Stimulated activated naive B cell treated with anti-CD40 and anti-IgM and Interleukin-4, amounts not matched to agents 10 μg/mL and 1 μg/mL and 100 μg/mL, for 72 hours (primary cell): ENCODE measurements around the gene PKP2.

Experiments
- ATAC-seq, 2 donors: fragments of 150-1000 bp; cut with Tn5 transposase; replicated peaks; 2 replicates each; pipeline ENCODE4 v1.10.0; 2021; ENCODE audit warnings: moderate library complexity in 1 of 2
- DNase-seq: peaks from one replicate; pipeline ENCODE4 v3.0.0; 2021
- H3K27ac Mint-ChIP-seq: one replicate; pipeline ENCODE4 v1.8.0; 2022; ENCODE audit warnings: mild to moderate bottlenecking, mixed read lengths
- H3K27me3 Mint-ChIP-seq, 2 donors: one replicate each; pipeline ENCODE4 v1.8.0; 2022; ENCODE audit warnings: mixed read lengths in 2 of 2
- H3K36me3 Mint-ChIP-seq, 2 donors: one replicate each; pipeline ENCODE4 v1.8.0; 2022; ENCODE audit warnings: mixed read lengths in 2 of 2, mild to moderate bottlenecking in 1 of 2
- H3K4me1 Mint-ChIP-seq, 2 donors: one replicate each; pipeline ENCODE4 v1.8.0; 2022; ENCODE audit warnings: mixed read lengths in 2 of 2, mild to moderate bottlenecking in 1 of 2
- H3K4me3 Mint-ChIP-seq, 2 donors: one replicate each; pipeline ENCODE4 v1.8.0; 2022; ENCODE audit warnings: mild to moderate bottlenecking in 2 of 2, mixed read lengths in 2 of 2, moderate library complexity in 1 of 2
- H3K9me3 Mint-ChIP-seq, 2 donors: one replicate each; pipeline ENCODE4 v1.8.0; 2022; ENCODE audit warnings: mixed read lengths in 2 of 2, mild to moderate bottlenecking in 1 of 2

Gene PKP2

DNA sequence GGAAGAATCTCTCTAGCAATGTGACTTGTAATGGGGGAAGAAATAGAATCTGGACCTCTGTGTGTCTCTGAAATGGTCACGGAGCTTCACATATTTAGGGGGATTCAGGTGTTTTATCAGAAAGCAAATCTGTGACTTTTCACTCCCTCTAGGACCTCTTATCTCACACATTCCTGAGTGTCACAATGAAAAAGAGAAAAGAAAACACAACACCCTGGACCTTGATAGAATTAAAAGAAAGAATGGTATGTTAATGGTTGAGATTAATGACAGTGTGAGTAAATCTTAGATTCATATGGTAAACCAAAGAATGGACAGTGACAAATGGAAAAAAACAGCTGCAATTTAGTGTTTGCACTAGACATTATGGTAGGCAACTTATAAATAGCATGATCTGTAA, 68.5 kb downstream of the PKP2 start:
- ATAC-seq (no peak), DNase-seq (no peak)
- H3K27me3 Mint-ChIP-seq: peaks cover 0 to 3% of the 10 kb centered on the region in 2 donors
- H3K4me1 Mint-ChIP-seq: no peaks in the 10 kb centered on the region
- H3K4me3 Mint-ChIP-seq: no peak overlapping the region
- no peaks in the 10 kb centered on the region for H3K9me3 Mint-ChIP-seq
- no peak overlapping the region for H3K27ac Mint-ChIP-seq
- no peaks in the 10 kb centered on the region for H3K36me3 Mint-ChIP-seq

DNA sequence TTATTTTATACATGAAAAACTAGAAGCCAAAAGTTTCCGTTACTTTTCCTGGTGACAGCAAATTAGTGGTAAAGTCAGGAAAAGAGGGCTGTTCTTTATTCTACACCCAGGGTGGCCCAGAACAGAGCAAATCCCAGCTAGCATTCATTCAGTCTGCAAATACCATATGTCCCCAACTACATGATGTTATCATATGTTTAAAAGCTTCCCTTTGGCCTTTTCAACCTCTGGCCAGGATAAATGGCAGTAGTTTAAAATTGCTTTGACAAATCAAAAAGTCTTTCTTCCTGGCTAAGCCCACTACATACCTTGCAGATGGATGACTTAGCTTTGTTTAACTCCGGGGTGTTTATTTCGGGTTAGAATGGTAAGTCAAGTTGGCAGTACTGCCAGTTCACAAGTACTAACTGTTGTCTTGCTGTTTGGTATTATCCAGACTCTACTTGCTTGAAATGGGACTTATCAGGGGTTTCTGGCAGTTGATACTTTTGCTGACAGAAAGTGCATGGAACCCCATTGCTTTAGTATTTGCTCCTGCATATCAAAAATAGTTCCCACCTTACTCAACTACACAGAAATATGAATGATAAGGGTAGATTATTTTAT, 69.7 kb downstream of the PKP2 start:
- H3K27ac Mint-ChIP-seq: no peak overlapping the region
- peaks cover 0 to 3% of the 10 kb centered on the region in 2 donors for H3K27me3 Mint-ChIP-seq
- H3K36me3 Mint-ChIP-seq: no peaks in the 10 kb centered on the region
- H3K9me3 Mint-ChIP-seq: no peaks in the 10 kb centered on the region
- DNase-seq: no peak
- H3K4me3 Mint-ChIP-seq: no peak overlapping the region
- ATAC-seq: no peak
- no peaks in the 10 kb centered on the region for H3K4me1 Mint-ChIP-seq

DNA sequence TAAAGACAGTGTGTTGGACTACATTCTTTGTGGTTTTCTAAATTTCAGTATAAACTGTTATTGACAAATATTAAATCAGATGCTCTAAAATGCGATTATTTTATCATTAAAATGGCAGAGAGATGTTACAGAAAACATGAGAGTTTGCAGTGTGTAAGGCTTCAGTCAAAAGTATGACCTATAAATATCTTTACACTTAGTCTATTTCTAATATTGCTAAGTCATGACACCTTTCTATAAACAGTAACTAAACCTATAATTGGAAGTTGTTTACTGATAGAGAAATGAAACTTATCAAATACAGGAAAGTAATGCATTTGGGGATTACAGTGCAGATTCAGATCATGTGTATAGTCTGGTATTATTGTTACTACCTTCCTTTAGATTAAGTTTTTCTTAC, 72.0 kb downstream of the PKP2 start:
- peaks cover 0 to 3% of the 10 kb centered on the region in 2 donors for H3K27me3 Mint-ChIP-seq
- no peaks in the 10 kb centered on the region for H3K36me3 Mint-ChIP-seq
- H3K9me3 Mint-ChIP-seq: no peaks in the 10 kb centered on the region
- no peak for DNase-seq
- no peak overlapping the region for H3K27ac Mint-ChIP-seq
- ATAC-seq: no peak
- H3K4me1 Mint-ChIP-seq: no peaks in the 10 kb centered on the region
- no peak overlapping the region for H3K4me3 Mint-ChIP-seq

DNA sequence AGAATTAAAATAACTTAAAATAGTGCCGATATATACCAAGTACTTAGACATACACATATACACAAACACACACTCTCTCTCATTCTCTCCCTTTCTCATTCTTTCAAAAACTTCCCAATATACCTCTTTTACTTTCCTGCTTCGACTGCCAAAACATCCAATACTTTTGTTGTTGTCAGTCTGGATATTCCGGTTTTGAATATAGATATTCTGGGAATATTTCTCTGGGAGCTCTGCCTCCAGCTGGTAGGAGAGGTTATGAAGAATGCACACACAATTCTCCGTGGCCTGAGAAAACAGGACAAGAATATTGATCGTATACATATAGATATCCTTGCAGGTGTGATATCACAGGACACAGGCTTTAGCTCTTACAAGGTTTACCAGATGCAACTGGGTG, 74.2 kb downstream of the PKP2 start:
- H3K4me3 Mint-ChIP-seq: no peak overlapping the region
- no peaks in the 10 kb centered on the region for H3K9me3 Mint-ChIP-seq
- no peaks in the 10 kb centered on the region for H3K4me1 Mint-ChIP-seq
- ATAC-seq: no peak
- no peak overlapping the region for H3K27ac Mint-ChIP-seq
- H3K36me3 Mint-ChIP-seq: no peaks in the 10 kb centered on the region
- no peak for DNase-seq
- no peaks in the 10 kb centered on the region for H3K27me3 Mint-ChIP-seq

DNA sequence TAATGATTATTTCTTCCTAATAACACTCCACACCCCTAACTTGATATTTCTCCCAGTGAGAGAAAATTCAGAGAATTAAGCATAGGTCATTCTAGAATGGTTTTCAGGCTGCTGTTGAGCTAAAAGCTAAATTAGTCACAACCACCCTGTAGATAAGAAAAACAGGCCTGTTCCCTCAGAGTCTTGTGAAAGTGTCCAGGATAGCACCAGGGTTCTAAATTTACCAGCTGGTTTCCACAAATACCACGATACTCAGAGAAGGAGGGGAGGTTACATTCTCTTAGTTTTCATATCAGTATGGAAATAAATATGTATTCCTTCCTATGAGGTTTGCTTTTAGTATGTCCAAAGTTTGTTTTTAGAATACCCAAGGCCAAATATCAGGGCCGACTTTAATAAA, 74.9 kb downstream of the PKP2 start:
- no peaks in the 10 kb centered on the region for H3K27me3 Mint-ChIP-seq
- no peaks in the 10 kb centered on the region for H3K4me1 Mint-ChIP-seq
- no peaks in the 10 kb centered on the region for H3K9me3 Mint-ChIP-seq
- H3K27ac Mint-ChIP-seq: no peak overlapping the region
- H3K36me3 Mint-ChIP-seq: no peaks in the 10 kb centered on the region
- ATAC-seq (no peak), DNase-seq (no peak)
- no peak overlapping the region for H3K4me3 Mint-ChIP-seq

DNA sequence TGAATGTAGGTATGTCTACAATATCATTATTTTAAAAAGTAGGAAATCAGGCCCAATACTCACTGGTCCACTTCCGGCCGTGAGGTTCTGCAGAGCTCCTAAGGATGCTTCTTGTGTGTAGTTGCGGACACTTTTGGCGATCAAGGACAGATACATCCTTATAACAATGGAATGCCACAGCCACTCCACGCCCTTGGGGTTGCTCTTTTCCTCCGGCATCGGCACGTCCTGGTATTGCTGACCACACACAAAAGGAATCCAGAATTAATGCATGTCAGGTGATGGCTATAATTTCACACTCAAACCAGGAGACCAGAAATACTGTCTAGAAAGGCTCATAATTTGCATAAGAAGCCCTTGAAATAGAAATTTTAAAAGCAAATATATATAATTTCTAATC, 75.3 kb downstream of the PKP2 start:
- H3K27ac Mint-ChIP-seq: no peak overlapping the region
- no peaks in the 10 kb centered on the region for H3K9me3 Mint-ChIP-seq
- DNase-seq (no peak), ATAC-seq (no peak)
- no peak overlapping the region for H3K4me3 Mint-ChIP-seq
- H3K4me1 Mint-ChIP-seq: no peaks in the 10 kb centered on the region
- H3K36me3 Mint-ChIP-seq: no peaks in the 10 kb centered on the region
- no peaks in the 10 kb centered on the region for H3K27me3 Mint-ChIP-seq

DNA sequence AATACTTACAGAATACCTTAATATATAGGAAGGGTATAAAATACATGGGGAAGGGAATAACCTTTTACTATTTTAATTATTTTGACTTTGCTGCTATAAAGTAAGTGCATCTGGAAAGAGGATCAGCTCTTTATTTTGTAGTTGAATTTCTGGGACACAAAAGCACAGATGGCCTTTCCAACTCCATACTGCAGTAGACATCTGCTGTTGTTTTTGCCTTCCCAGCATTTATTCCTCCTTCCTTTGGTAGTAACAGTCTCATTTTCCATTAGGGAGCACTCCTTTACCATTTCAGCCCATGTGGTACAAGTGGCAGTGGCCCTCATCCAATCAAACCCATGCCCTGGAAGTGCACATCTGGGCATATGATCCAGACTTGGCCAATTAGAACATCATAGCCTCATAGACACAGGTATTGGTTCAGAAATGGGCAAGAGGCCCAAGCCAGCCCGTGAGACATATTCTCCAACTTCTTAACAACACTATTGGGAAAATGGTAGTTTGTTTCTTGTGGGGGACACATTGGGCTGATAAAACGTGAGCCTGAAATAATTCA, 76.1 kb downstream of the PKP2 start:
- DNase-seq (no peak), ATAC-seq (no peak)
- Mint-ChIP-seq H3K36me3 (no peaks in the 10 kb centered on the region), H3K4me3 (no peak overlapping the region), H3K27ac (no peak overlapping the region), H3K27me3 (no peaks in the 10 kb centered on the region), H3K4me1 (no peaks in the 10 kb centered on the region), H3K9me3 (no peaks in the 10 kb centered on the region)

DNA sequence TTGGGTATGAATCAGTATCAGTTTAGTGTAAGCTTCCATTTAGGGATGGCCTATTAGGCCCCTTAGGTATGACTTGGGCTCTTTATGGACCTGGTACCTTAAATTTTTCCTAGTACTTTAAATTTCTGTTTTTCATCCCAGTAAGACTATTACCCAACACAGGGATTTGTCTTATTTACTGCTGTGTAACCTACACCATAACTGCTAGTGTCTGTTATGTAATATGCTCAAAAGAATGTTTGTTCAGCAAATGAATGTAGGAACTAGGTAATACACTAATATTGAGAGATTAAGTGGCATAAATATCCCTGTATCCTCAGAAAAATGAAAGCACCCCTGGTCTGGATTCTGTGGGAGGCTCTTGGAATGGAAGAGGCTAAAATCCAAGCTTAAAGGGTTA, 77.2 kb downstream of the PKP2 start:
- H3K9me3 Mint-ChIP-seq: no peaks in the 10 kb centered on the region
- no peaks in the 10 kb centered on the region for H3K4me1 Mint-ChIP-seq
- DNase-seq (no peak), ATAC-seq (no peak)
- no peak overlapping the region for H3K27ac Mint-ChIP-seq
- H3K4me3 Mint-ChIP-seq: no peak overlapping the region
- H3K27me3 Mint-ChIP-seq: no peaks in the 10 kb centered on the region
- no peaks in the 10 kb centered on the region for H3K36me3 Mint-ChIP-seq

DNA sequence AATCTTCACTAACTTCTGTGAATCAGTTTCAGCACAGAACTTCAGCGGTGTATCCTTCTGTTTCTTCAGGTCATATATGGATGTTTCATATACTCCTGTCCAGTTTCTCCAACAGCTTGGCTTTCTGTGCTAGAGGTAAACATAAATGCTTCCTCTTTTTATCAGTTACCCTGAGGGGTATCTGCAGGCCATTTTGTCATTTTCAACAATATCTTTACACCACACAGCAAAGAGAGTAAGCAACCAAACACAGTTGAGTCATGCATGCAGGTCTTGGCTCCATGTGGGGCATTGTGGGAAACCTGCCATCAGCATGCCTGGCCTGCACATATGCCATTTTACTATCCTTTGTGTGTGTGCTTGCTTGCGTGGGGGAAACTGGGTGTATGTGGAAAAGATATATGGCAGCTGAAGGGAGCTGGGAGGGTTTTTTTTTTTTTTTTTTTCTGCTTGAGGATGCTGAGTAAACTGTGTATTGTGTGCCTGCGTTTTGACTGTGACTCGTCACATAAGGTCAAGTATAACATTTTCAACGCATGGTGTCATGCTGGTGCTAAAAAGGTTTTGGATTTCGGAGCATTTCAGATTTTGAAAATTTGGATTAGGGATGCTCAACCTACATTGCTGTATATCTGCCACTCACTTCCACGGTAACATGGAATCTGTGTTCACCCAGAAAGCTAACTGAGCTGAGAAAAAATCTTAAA, 84.7 kb downstream of the PKP2 start:
- H3K36me3 Mint-ChIP-seq: no peaks in the 10 kb centered on the region
- peaks cover 0 to 5% of the 10 kb centered on the region in 2 donors for H3K27me3 Mint-ChIP-seq
- peaks cover 6 to 11% of the 10 kb centered on the region in 2 donors for H3K9me3 Mint-ChIP-seq
- DNase-seq (no peak), ATAC-seq (no peak)
- H3K4me1 Mint-ChIP-seq: no peaks in the 10 kb centered on the region
- H3K27ac Mint-ChIP-seq: no peak overlapping the region
- no peak overlapping the region for H3K4me3 Mint-ChIP-seq

DNA sequence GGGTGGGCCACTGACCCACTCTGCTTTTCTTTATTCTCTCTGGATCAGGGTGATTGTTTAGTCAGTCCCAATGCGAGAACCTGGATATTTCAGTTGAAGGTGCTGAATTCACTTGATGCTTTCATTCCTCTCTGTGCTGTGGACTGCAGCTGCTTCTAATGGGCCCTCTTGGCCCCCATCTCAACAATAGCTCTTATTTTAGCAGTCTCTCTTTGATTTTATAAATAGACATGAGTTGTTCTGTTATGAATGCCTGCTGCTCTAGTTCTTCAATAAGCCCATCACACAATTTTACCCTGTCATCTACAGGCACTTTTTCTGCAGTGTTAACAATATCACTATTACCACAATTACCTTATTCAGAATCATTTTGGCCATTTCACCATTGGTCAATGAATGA, 86.7 kb downstream of the PKP2 start:
- Mint-ChIP-seq H3K9me3 (peaks cover 9 to 21% of the 10 kb centered on the region in 2 donors), H3K27ac (no peak overlapping the region)

DNA sequence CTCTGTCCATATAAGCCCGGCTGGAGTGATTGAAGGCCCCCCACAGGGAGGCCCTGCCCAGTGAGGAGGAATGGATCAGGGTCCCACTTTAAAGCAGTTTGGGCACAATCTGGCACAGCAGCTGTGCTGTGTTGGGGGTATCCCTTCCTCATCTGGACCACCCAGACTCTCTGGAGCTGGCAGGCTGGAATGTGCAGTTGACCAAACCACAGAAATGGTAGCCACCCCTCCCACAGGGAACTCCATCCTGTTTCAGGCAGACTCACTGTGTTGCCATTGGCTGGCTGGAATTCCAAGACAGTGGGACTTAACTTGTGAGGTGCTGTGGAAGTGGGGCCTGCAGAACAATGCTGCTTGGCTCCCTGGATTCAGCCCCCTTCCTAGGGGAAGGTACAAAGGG, 87.4 kb downstream of the PKP2 start:
- DNase-seq: no peak

More for the DNA sequence above, 86.7 kb downstream of the PKP2 start:
- Mint-ChIP-seq H3K4me3 (no peak overlapping the region), H3K27me3 (peaks cover 0 to 5% of the 10 kb centered on the region in 2 donors), H3K36me3 (no peaks in the 10 kb centered on the region), H3K4me1 (no peaks in the 10 kb centered on the region)
- ATAC-seq (no peak), DNase-seq (no peak)

DNA sequence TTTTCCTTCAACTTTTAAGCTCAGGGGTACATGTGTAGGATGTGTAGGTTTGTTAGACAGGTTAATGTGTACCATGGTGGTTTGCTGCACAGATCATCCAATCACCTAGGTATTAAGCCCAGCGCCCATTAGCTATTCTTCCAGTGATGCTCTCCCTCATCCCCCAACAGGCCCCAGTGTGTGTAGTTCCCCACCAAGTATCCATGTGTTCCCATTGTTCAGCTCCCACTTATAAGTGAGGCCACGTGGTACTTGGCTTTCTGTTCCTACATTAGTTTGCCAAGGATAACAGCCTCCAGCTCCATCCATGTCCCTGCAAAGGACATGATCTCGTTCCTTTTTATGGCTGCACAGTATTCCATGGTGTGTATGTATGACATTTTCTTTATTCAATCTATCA, 92.3 kb downstream of the PKP2 start:
- no peak overlapping the region for H3K27ac Mint-ChIP-seq
- H3K4me3 Mint-ChIP-seq: no peak overlapping the region
- no peaks in the 10 kb centered on the region for H3K4me1 Mint-ChIP-seq
- peaks cover 0 to 6% of the 10 kb centered on the region in 2 donors for H3K27me3 Mint-ChIP-seq
- peaks cover 9 to 21% of the 10 kb centered on the region in 2 donors for H3K9me3 Mint-ChIP-seq
- no peak for DNase-seq
- ATAC-seq: no peak
- H3K36me3 Mint-ChIP-seq: no peaks in the 10 kb centered on the region

More for the DNA sequence above, 87.4 kb downstream of the PKP2 start:
- Mint-ChIP-seq H3K4me1 (no peaks in the 10 kb centered on the region), H3K9me3 (peaks cover 9 to 21% of the 10 kb centered on the region in 2 donors), H3K27me3 (peaks cover 3 to 4% of the 10 kb centered on the region in 2 donors), H3K27ac (no peak overlapping the region), H3K4me3 (no peak overlapping the region), H3K36me3 (no peaks in the 10 kb centered on the region)
- no peak for ATAC-seq

DNA sequence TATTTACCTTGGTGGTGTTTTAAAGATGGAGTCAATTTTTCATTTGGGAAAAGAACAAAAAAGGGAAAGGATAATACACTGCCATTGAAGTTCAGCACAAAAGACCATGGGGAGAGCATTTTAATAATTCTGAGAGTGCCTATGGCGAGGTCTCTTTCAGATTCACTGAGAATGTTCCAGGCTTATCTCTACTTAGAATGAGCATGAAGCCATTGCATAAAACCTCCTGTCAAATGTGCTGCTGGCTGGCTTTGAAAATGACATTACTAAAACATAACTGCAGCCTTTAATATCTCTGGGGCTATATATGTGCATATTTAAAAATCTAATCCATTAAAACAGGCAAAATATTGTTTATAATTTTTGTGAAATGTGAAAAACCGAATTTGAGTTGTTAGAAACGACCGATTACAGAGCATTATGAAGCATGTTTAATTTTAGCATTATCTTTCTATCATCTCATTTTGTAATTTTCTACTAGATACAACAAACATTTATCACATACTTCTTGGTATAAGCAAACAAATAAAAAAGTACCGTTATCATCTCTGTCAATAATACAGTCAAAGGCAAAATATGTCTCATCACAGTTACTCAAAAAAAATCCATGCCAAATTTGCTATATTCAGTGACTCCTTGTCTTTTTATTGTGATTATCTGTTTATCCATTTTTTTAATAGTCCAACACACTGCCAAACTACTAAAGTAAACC, 95.2 kb downstream of the PKP2 start:
- Mint-ChIP-seq H3K27ac (no peak overlapping the region), H3K4me1 (no peaks in the 10 kb centered on the region), H3K36me3 (no peaks in the 10 kb centered on the region), H3K4me3 (no peak overlapping the region), H3K27me3 (peaks cover 0 to 6% of the 10 kb centered on the region in 2 donors), H3K9me3 (peaks cover 3 to 6% of the 10 kb centered on the region in 2 donors)
- DNase-seq (no peak), ATAC-seq (no peak)

DNA sequence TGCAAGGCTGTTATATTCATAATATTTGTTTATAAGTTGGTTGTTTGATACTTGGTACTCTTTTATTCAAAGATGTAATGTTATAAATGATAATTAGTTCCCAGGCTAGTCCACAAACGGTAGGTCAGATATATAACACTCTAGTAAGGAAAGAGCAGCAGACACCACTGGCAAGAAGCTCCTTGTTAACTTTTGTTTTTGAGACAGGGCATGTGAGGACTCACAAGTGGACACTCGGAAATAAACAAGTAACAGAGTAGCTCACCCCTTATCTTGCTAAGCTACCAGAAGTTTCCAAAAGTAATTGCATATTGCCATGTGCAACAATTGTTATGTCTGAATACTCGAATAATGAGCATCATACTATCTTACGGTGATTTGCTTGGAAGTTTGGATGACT, 102.3 kb downstream of the PKP2 start:
- Mint-ChIP-seq H3K9me3 (no peaks in the 10 kb centered on the region), H3K27ac (no peak overlapping the region), H3K4me3 (no peak overlapping the region), H3K27me3 (peaks cover 3 to 12% of the 10 kb centered on the region in 2 donors), H3K4me1 (no peaks in the 10 kb centered on the region), H3K36me3 (no peaks in the 10 kb centered on the region)
- DNase-seq: no peak
- no peak for ATAC-seq

DNA sequence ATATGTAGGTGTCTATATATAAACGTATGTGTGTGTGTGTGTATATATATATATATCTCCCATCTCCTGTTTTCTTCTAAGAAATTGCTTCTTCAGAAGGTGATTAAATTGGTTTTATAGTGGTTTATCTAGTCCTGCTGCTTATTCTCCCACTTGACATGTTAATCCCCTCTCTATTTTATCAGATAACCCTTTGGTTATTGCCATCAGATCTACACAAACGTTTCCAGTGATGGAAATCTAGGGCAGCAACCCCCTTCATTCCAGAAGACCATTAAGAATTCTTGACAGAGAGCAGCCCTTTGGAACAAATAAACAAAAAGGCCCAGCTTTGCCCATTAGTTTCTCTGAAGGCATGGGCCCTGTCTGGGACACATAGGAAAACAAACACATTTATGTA, 106.7 kb downstream of the PKP2 start:
- Mint-ChIP-seq H3K4me1 (no peaks in the 10 kb centered on the region), H3K27ac (no peak overlapping the region), H3K36me3 (no peaks in the 10 kb centered on the region), H3K9me3 (no peaks in the 10 kb centered on the region), H3K27me3 (peaks cover 6 to 11% of the 10 kb centered on the region in 2 donors), H3K4me3 (no peak overlapping the region)
- DNase-seq: no peak
- no peak for ATAC-seq
